HCT116 (cell line): ENCODE data around the gene ERGIC1. TPM values are rescaled to one million over a fixed set of nuclear protein-coding genes. Genes with fewer than 3 reads are reported as not detected.

ENCODE experiments used
- ATAC-seq: fragments of 200-7000 bp; cut with Tn5 transposase; 2 replicates; pipeline ENCODE4 v1.9.1; 2020; ENCODE audit warnings: mild to moderate bottlenecking, moderate library complexity
- BruUV-seq: library from RNA; stranded (reverse); fragments of 400-500 nt; replicated peaks from 2 replicates; lab custom pipeline; 2021; lab: Mats Ljungman, UMichigan
- CTCF ChIA-PET: fragments of 300-600 bp; sonication (Branson Sonifier 250); formaldehyde crosslinking; loops from one replicate; lab custom pipeline; 2021; ENCODE audit warnings: antibody characterized with exemption; lab: Charles Lee
- POLR2A ChIA-PET: fragments of 300-600, 350-600 bp; sonication (Branson Sonifier 250); formaldehyde crosslinking; loops from one replicate; lab custom pipeline; 2021; ENCODE audit warnings: antibody characterized with exemption; lab: Charles Lee
- RAD21 ChIA-PET, 2 experiments: fragments of 300-600 bp; sonication (Branson Sonifier 250); formaldehyde crosslinking; loops; one replicate each; lab custom pipeline; 2023; ENCODE audit warnings: low total read pairs in 2 of 2; ENCODE audit not compliant: uncharacterized antibody in 2 of 2, unreplicated experiment in 2 of 2, low non-redundant PET in 1 of 2; lab: Charles Lee
- DNase-seq: peaks from one replicate; pipeline ENCODE4 v3.0.0-alpha.2; 2010; ENCODE audit warnings: low read depth, low spot score
- H2AFZ ChIP-seq: fragments of 200-600 bp; shearing (Covaris generic), sonication (generic); 2 replicates; pipeline ENCODE4 v1.6.1; 2017; ENCODE audit warnings: low read depth, mixed run types, mixed read lengths, antibody characterized with exemption, low read length; ENCODE audit not compliant: poor library complexity, severe bottlenecking
- H3K27ac ChIP-seq: 2 replicates; pipeline ENCODE4 v1.5.1; 2012; ENCODE audit warnings: low read depth, low read length
- H3K27me3 ChIP-seq: fragments of 200-600 bp; sonication (generic); 2 replicates; pipeline ENCODE4 v1.6.1; 2016; ENCODE audit warnings: mixed run types, low read length, mixed read lengths; ENCODE audit not compliant: insufficient read depth
- H3K36me3 ChIP-seq, 2 experiments: fragments of 200-500 bp in 1 of 2; fragments of 200-600 bp in 1 of 2; sonication (Bioruptor generic) in 1 of 2; sonication (generic) in 1 of 2; 2 replicates each; pipeline versions ENCODE4 v1.5.1 to v1.6.1; 2014 to 2016; ENCODE audit warnings: low read length in 2 of 2, inconsistent platforms in 1 of 2, mixed read lengths in 1 of 2, mixed run types in 1 of 2; ENCODE audit not compliant: insufficient read depth in 2 of 2, control insufficient read depth in 1 of 2
- H3K4me1 ChIP-seq, 2 experiments: fragments of 200-600 bp in 1 of 2; sonication (generic) in 1 of 2; 2 replicates each; pipeline versions ENCODE4 v1.5.1 to v1.6.1; 2012 to 2017; ENCODE audit warnings: low read length in 2 of 2, inconsistent platforms in 1 of 2, mild to moderate bottlenecking in 1 of 2, mixed read lengths in 1 of 2, mixed run types in 1 of 2, moderate library complexity in 1 of 2; ENCODE audit not compliant: insufficient read depth in 2 of 2, control insufficient read depth in 1 of 2
- H3K4me2 ChIP-seq: fragments of 200-600 bp; sonication (generic); 2 replicates; pipeline ENCODE4 v1.6.1; 2017; ENCODE audit warnings: mixed run types, low read length, mixed read lengths
- H3K4me3 ChIP-seq, 2 experiments: fragments of 200-600 bp in 1 of 2; sonication (generic) in 1 of 2; replicated peaks in 1 of 2; 2 replicates each; pipeline ENCODE4 v1.5.1; 2011 to 2016; ENCODE audit warnings: low read length in 2 of 2, control low read depth in 1 of 2, low read depth in 1 of 2, mild to moderate bottlenecking in 1 of 2, mixed read lengths in 1 of 2, mixed run types in 1 of 2
- H3K79me2 ChIP-seq: fragments of 200-600 bp; sonication (generic); 2 replicates; pipeline ENCODE4 v1.6.1; 2017; ENCODE audit warnings: mild to moderate bottlenecking, mixed run types, low read length, moderate library complexity, mixed read lengths; ENCODE audit not compliant: insufficient read depth
- H3K9ac ChIP-seq: fragments of 200-600 bp; sonication (generic); 2 replicates; pipeline ENCODE4 v1.6.1; 2016; ENCODE audit warnings: low read length, mixed read lengths
- H3K9me2 ChIP-seq: fragments of 200-600 bp; sonication (generic), shearing (Covaris generic); 2 replicates; pipeline ENCODE4 v1.6.1; 2017; ENCODE audit warnings: mixed run types, mild to moderate bottlenecking, moderate library complexity; ENCODE audit not compliant: insufficient read depth
- H3K9me3 ChIP-seq, 2 experiments: fragments of 200-500 bp in 1 of 2; fragments of 200-600 bp in 1 of 2; sonication (Bioruptor generic) in 1 of 2; sonication (generic) in 1 of 2; 2 replicates each; pipeline ENCODE4 v1.6.1; 2014 to 2017; ENCODE audit warnings: low read length in 2 of 2, mixed read lengths in 2 of 2, inconsistent platforms in 1 of 2, low read depth in 1 of 2, mild to moderate bottlenecking in 1 of 2, mixed run types in 1 of 2, moderate library complexity in 1 of 2; ENCODE audit not compliant: control insufficient read depth in 1 of 2, insufficient read depth in 1 of 2
- H4K20me1 ChIP-seq: fragments of 200-600 bp; sonication (generic), shearing (Covaris generic); 2 replicates; pipeline ENCODE4 v1.6.1; 2017; ENCODE audit warnings: mixed run types, mild to moderate bottlenecking, moderate library complexity; ENCODE audit not compliant: insufficient read depth
- CBX3 ChIP-seq: IDR thresholded peaks from 2 replicates; pipeline ENCODE4 v1.6.1; 2012; ENCODE audit warnings: low read depth
- CEBPB ChIP-seq: IDR thresholded peaks from 2 replicates; pipeline ENCODE4 v1.6.1; 2012; ENCODE audit warnings: low read depth
- ELF1 ChIP-seq: IDR thresholded peaks from 2 replicates; pipeline ENCODE4 v1.6.1; 2012; ENCODE audit warnings: low read depth, borderline replicate concordance
- FOSL1 ChIP-seq: IDR thresholded peaks from 2 replicates; pipeline ENCODE4 v1.6.1; 2012; ENCODE audit warnings: low read depth
- JUND ChIP-seq: IDR thresholded peaks from 2 replicates; pipeline ENCODE4 v1.6.1; 2012
- POLR2A ChIP-seq: IDR thresholded peaks from 2 replicates; pipeline ENCODE4 v1.7.0; 2011; ENCODE audit warnings: borderline replicate concordance; ENCODE audit not compliant: insufficient read depth, insufficient read length; ENCODE audit errors: extremely low read depth
- POLR2AphosphoS5 ChIP-seq: IDR thresholded peaks from 2 replicates; pipeline ENCODE4 v1.6.1; 2011; ENCODE audit warnings: mild to moderate bottlenecking, low read depth, low read length, moderate library complexity
- RAD21 ChIP-seq: IDR thresholded peaks from 2 replicates; pipeline ENCODE4 v1.6.1; 2012; ENCODE audit warnings: low read depth, mild to moderate bottlenecking
- SIN3A ChIP-seq: IDR thresholded peaks from 2 replicates; pipeline ENCODE4 v1.6.1; 2012; ENCODE audit warnings: low read depth
- SP1 ChIP-seq: IDR thresholded peaks from 2 replicates; pipeline ENCODE4 v1.6.1; 2012; ENCODE audit warnings: low read depth
- SRF ChIP-seq: IDR thresholded peaks from 2 replicates; pipeline ENCODE4 v1.6.1; 2012; ENCODE audit warnings: low read depth
- TCF7L2 ChIP-seq: IDR thresholded peaks from 2 replicates; pipeline ENCODE4 v1.7.0; 2011; ENCODE audit warnings: borderline replicate concordance, inconsistent platforms; ENCODE audit not compliant: insufficient read depth, insufficient read length; ENCODE audit errors: extremely low read depth
- YY1 ChIP-seq: IDR thresholded peaks from 2 replicates; pipeline ENCODE4 v1.6.1; 2011; ENCODE audit warnings: low read length, low read depth, moderate library complexity, mild to moderate bottlenecking; ENCODE audit not compliant: insufficient replicate concordance; ENCODE audit errors: extremely low read depth
- ZBTB33 ChIP-seq: IDR thresholded peaks from 2 replicates; pipeline ENCODE4 v1.6.1; 2011; ENCODE audit warnings: mild to moderate bottlenecking, low read length, moderate library complexity; ENCODE audit not compliant: insufficient replicate concordance; ENCODE audit errors: extremely low read depth
- ZFX ChIP-seq: fragments of 450-650 bp; IDR thresholded peaks from 2 replicates; pipeline ENCODE4 v1.6.1; 2017
- intact Hi-C: fragments of 100-400 bp; cut with micrococcal nuclease; formaldehyde crosslinking; loops from 2 replicates; pipeline ENCODE4 v1.10.0; 2022
- total RNA-seq: library from RNA; stranded (reverse); gene quantifications from one replicate; pipeline ENCODE4 v1.2.1, GENCODE V29; 2021; ENCODE audit not compliant: unreplicated experiment
- TF ChIP-seq, protein P1 (sequence below): IDR thresholded peaks from 2 replicates; pipeline ENCODE4 v1.6.1; 2012
- TF ChIP-seq, protein P2 (sequence below): IDR thresholded peaks from 2 replicates; pipeline ENCODE4 v1.6.1; 2012

The ERGIC1 gene
- total RNA-seq, 1 experiment from 2014 or later: 73.3 TPM

DNA sequence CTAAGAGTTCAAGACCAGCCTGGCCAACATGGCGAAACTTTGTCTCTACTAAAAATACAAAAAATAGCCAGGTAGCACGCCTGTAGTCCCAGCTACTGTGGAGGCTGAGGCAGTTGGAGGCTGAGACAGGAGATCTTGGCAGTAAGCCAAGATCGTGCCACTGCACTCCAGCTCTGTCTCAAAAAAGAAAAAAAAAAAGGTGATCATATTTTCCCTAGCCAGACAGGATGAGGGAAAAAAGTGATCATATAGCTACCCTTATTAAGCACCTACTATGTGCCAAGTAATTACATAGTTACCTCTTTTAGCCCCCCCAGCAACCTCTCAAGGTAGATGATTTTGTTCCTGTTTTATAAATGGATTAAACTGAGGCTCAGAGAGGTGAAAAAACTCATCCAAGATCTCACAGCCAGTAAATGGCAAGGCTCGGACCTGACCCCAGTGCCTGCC lies 107.0 kb downstream of the ERGIC1 start:
- BruUV-seq: no TSS peak
- Histone ChIP-seq H4K20me1 (no peaks in the 10 kb centered on the region), H3K79me2 (no peaks in the 10 kb centered on the region), H3K36me3 (no peaks in the 10 kb centered on the region), H3K4me1 (peaks cover 0 to 8% of the 10 kb centered on the region in 2 experiments; a peak in 1 of 4 replicates), H3K4me3 (no peak overlapping the region), H3K9me2 (no peaks in the 10 kb centered on the region), H3K4me2 (no peak overlapping the region), H2AFZ (no peak overlapping the region), H3K27ac (no peak overlapping the region), H3K9ac (no peak overlapping the region), H3K9me3 (no peaks in the 10 kb centered on the region), H3K27me3 (no peaks in the 10 kb centered on the region)
- ChIA-PET CTCF (interaction anchor here (1.9 to 4.1 kb wide), 2 partner anchors 9 to 226 kb away, joined by 6 to 28 read pairs; no protein-coding TSS in a partner anchor), RAD21 (no interaction called here), POLR2A (no interaction called here)
- TF ChIP-seq ELF1 (no peak), SIN3A (no peak), POLR2A (no peak), POLR2AphosphoS5 (no peak), SP1 (no peak), RAD21 (no peak), TCF7L2 (no peak), CBX3 (no peak), SRF (no peak), JUND (no peak), CEBPB (no peak), ZBTB33 (no peak), ZFX (no peak), YY1 (no peak), FOSL1 (no peak)
- TF ChIP-seq, protein P1, sequence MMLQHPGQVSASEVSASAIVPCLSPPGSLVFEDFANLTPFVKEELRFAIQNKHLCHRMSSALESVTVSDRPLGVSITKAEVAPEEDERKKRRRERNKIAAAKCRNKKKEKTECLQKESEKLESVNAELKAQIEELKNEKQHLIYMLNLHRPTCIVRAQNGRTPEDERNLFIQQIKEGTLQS: no peak
- TF ChIP-seq, protein P2, sequence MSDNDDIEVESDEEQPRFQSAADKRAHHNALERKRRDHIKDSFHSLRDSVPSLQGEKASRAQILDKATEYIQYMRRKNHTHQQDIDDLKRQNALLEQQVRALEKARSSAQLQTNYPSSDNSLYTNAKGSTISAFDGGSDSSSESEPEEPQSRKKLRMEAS: no peak
- no peak for DNase-seq
- no peak for ATAC-seq
- intact Hi-C loops: no loop called here
